ENCODE measurements around the gene KY. TPM values are rescaled to one million over a fixed set of nuclear protein-coding genes. Genes with fewer than 3 reads are reported as not detected.

Gene KY
- total RNA-seq, 1 donor from 2014 or later: 3.7 TPM

- peak; percentile 55 to 62 for DNase-seq (ENCODE audit: extremely low spot score in 2 of 2)
- no peaks in the 10 kb centered on the region for H3K4me1 ChIP-seq
- no peaks in the 10 kb centered on the region for H3K36me3 ChIP-seq
- no peaks in the 10 kb centered on the region for H3K27me3 ChIP-seq
- H3K4me3 ChIP-seq: no peak overlapping the region
- no peak for TF ChIP-seq CTCF (IDR thresholded peaks at IDR 0.05)
- no peak for TF ChIP-seq POLR2A (IDR thresholded peaks at IDR 0.05)
- no peak for TF ChIP-seq POLR2AphosphoS5 (IDR thresholded peaks at IDR 0.05; ENCODE audit: insufficient read depth in 1 of 2, low read depth in 1 of 2)
- intact Hi-C loops (cut with DNase I): no loop called here
- no peak overlapping the region for H3K27ac ChIP-seq
- H3K9me3 ChIP-seq: no peaks in the 10 kb centered on the region
Observed at GRCh38 chr3:134615743-134616142, 35.1 kb downstream of the KY start.

- Histone ChIP-seq H3K4me3 (no peak overlapping the region), H3K36me3 (no peaks in the 10 kb centered on the region), H3K4me1 (no peaks in the 10 kb centered on the region), H3K27ac (no peak overlapping the region), H3K27me3 (no peaks in the 10 kb centered on the region), H3K9me3 (no peaks in the 10 kb centered on the region)
- no peak for TF ChIP-seq POLR2A (IDR thresholded peaks at IDR 0.05)
- TF ChIP-seq CTCF (IDR thresholded peaks at IDR 0.05): no peak
- TF ChIP-seq POLR2AphosphoS5 (IDR thresholded peaks at IDR 0.05; ENCODE audit: insufficient read depth in 1 of 2, low read depth in 1 of 2): no peak
- DNase-seq (ENCODE audit: extremely low spot score in 2 of 2): peak in 1 of 2 donors; percentile 34
- intact Hi-C loops (cut with DNase I): no loop called here
Observed at GRCh38 chr3:134614955-134615354, 35.9 kb downstream of the KY start.

GRCh38 chr3:134613006-134613520, 37.8 kb downstream of the KY start:
- Histone ChIP-seq H3K27me3 (no peaks in the 10 kb centered on the region), H3K4me1 (no peaks in the 10 kb centered on the region), H3K27ac (no peak overlapping the region), H3K9me3 (no peaks in the 10 kb centered on the region), H3K4me3 (no peak overlapping the region), H3K36me3 (no peaks in the 10 kb centered on the region)
- peak; percentile 52 to 58 for DNase-seq (ENCODE audit: extremely low spot score in 2 of 2)
- TF ChIP-seq CTCF (IDR thresholded peaks at IDR 0.05): no peak
- no peak for TF ChIP-seq POLR2A (IDR thresholded peaks at IDR 0.05)
- TF ChIP-seq POLR2AphosphoS5 (IDR thresholded peaks at IDR 0.05; ENCODE audit: insufficient read depth in 1 of 2, low read depth in 1 of 2): no peak
- intact Hi-C loops (cut with DNase I): no loop called here

- Histone ChIP-seq H3K9me3 (no peaks in the 10 kb centered on the region), H3K4me3 (no peak overlapping the region), H3K27me3 (no peaks in the 10 kb centered on the region), H3K27ac (no peak overlapping the region), H3K36me3 (no peaks in the 10 kb centered on the region), H3K4me1 (no peaks in the 10 kb centered on the region)
- TF ChIP-seq CTCF (IDR thresholded peaks at IDR 0.05) (no peak), POLR2A (IDR thresholded peaks at IDR 0.05) (no peak), POLR2AphosphoS5 (IDR thresholded peaks at IDR 0.05; ENCODE audit: insufficient read depth in 1 of 2, low read depth in 1 of 2) (no peak)
- intact Hi-C loops (cut with DNase I): no loop called here
- peak; percentile 37 to 81 for DNase-seq (ENCODE audit: extremely low spot score in 2 of 2)
Observed at GRCh38 chr3:134611516-134611915, 39.3 kb downstream of the KY start.

GRCh38 chr3:134610432-134611385, 40.1 kb downstream of the KY start:
- H3K36me3 ChIP-seq: no peaks in the 10 kb centered on the region
- TF ChIP-seq CTCF (IDR thresholded peaks at IDR 0.05) (no peak), POLR2AphosphoS5 (IDR thresholded peaks at IDR 0.05; ENCODE audit: insufficient read depth in 1 of 2, low read depth in 1 of 2) (no peak), POLR2A (IDR thresholded peaks at IDR 0.05) (no peak)
- H3K4me3 ChIP-seq: no peak overlapping the region
- DNase-seq (ENCODE audit: extremely low spot score in 2 of 2): peak; percentile 72 to 92
- H3K27me3 ChIP-seq: no peaks in the 10 kb centered on the region
- H3K9me3 ChIP-seq: no peaks in the 10 kb centered on the region
- intact Hi-C loops (cut with DNase I): no loop called here
- no peak overlapping the region for H3K27ac ChIP-seq
- H3K4me1 ChIP-seq: no peaks in the 10 kb centered on the region

Measured in vagina (tissue), 2 donors.